GM18511 (cell line): ENCODE results near the gene NSD2.
"Not testable (repeated sequence)": the region's sequence is repeated elsewhere in the genome, so short reads cannot be mapped to it uniquely, and the experiment has no call there.

Source experiments
- ATAC-seq: cut with Tn5 transposase; IDR thresholded peaks from one replicate; pipeline ENCODE4 v1.9.1; 2021; ENCODE audit warnings: mild to moderate bottlenecking, moderate library complexity; ENCODE audit not compliant: unreplicated experiment

Gene NSD2

DNA sequence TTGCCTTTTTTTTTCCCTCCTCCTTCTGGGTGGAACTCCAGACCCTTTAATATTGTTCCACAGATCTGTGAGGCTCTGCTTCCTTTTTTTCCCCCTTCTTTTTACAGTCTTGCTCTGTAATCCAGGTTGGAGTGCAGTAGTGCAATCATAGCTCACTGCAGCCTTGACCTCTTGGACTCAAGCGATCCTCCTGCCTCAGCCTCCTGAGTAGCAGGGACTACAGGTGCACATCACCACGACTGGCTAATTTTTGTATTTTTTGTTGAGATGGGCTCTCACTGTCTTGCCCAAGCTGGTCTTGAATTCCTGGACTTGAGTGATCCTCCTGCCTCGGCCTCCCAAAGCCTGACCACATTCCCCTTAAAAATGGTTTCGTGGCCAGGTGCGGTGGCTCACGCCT, 26.8 kb downstream of the NSD2 start:
- no peak for ATAC-seq

DNA sequence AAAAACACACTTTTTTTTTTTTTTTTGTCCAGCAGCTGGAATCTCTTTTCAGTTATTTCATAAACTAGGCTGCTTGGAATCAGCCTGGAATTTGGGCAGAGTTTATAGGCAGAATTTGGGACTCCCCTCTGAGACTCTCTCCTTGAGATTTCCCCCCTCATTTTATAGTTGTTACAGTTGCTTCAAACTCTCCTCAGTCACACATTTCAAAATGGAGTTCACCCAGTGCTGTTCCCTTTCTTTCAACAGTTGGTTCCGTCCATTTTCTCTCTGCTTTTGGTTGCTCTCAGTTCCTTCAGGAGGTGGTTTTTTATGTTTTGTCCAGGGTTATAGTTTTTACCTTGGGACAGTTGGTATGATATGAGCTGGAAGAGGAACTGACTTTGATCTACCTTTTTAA, 27.5 kb downstream of the NSD2 start:
- ATAC-seq = peak; percentile 37

DNA sequence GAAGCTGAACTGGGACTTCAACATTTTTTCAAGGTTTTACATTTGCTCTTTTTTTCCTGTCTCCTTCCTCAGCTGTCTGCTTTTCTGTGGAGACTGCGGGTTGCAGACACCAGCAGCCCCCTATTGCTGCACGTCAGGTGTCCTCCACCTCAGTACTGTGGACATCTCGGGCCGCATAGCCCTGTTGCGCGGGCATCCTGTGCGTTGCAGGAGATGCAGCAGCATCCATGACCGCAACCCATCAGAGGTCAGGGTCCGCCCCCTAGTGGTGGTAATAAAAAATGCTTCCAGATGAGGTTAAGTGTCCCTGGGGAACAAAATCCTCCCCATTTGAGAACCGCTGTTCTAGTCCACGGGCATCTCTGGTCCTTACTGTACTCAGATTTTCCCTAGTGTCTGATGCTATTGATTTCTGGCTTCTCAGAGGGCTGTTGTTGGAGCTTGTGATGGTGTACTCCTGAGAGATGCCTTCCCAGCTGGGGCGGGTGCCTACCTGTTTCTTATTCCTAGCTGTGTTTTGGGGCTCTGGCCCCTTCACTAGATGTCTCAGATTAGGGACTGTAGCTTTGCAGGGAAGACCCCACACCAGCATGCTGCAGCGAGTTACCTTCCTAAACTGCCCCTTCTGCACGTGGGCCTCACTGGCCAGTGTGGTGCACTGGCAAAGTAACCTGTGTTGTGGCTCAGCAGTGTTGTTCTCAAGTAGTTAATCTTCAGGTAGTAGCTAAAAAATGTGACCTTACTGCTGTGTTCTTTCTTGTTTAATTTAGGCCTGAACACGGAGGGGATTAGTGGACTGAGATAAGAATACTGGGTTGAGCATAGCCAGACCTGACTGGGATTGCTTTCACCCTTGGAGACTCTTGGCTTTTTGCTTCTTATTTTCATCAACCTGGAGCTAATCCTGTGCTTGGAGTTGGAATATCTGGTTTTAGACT, 28.2 kb downstream of the NSD2 start:
- ATAC-seq = peak; percentile 86

DNA sequence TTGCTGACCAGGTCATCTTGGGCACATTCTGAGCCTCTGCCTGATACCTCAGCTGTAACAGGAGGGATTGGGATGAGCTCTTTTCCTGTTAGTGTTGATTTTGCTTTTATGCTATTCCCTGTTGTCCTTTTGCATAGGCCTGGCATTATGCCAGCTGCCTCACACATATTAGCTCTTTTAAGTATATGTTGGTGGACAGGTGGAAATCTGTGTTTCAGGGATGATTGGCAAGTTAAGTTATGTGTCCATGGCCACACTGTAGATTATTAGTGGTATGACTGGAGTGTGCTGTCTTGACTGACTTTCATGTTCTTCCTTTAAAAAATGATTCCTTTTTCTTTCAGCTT, 28.9 kb downstream of the NSD2 start:
- ATAC-seq = no peak

DNA sequence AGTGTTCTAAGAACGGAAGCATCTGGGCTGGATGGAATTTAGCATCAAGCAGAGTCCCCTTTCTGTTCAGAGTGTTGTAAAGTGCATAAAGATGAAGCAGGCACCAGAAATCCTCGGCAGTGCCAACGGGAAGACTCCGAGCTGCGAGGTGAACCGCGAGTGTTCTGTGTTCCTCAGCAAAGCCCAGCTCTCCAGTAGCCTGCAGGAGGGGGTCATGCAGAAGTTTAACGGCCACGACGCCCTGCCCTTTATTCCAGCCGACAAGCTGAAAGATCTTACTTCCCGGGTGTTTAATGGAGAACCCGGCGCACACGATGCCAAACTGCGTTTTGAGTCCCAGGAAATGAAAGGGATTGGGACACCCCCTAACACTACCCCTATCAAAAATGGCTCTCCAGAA, 29.4 kb downstream of the NSD2 start:
- no peak for ATAC-seq

DNA sequence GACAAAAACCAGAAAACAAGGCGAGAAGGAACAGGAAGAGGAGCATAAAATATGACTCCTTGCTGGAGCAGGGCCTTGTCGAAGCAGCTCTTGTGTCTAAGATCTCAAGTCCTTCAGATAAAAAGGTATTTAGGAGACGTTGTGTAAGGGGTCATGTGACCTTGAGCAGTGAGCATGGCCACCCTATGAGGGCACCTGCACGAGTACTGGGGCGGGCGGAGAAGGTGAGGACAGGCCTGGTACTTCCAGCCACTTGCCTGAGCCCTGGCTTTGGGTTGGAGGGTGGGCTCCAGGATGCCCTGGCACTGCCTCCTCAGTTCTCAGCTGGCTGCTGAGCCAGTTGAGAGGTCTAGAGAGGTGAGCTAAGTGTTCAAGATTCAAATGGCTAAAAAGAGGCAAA, 29.9 kb downstream of the NSD2 start:
- no peak for ATAC-seq

DNA sequence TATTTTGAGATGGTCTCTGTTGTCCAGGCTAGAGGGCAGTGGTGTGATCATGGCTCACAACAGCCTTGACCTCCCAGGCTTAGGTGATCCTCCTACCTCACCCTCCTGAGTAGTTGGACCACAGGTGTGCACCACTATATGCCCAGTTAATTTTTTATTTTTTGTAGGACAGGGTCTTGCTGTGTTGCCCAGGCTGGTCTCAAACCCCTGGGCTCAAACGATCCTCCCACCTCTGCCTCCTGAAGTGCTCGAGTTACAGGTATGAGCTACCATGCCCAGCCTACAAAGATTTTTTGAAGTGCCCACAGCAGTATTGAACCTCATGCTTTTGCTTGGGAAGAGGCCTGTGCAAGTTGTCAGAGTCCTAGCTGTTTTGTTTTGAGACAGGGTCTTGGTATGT, 31.1 kb downstream of the NSD2 start:
- no peak for ATAC-seq

DNA sequence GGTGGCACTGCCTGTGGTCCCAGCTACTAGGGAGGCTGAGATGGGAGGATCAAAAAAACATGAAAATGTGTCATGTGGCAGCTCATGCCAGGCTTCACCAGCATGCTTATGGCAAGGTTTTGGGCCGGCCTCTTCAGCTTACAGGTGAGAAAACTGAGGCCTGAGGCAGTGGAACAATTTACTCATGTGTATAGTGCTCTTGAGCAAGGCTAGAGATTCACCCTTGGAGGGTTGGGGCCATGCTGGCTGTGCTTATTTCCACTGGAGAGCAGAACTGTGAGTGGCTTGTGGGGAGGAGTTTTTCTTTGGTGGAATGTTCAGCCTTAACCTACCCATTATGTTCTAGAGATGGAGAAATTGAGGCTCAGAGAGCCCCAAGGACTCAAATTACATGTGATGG, 31.8 kb downstream of the NSD2 start:
- no peak for ATAC-seq

DNA sequence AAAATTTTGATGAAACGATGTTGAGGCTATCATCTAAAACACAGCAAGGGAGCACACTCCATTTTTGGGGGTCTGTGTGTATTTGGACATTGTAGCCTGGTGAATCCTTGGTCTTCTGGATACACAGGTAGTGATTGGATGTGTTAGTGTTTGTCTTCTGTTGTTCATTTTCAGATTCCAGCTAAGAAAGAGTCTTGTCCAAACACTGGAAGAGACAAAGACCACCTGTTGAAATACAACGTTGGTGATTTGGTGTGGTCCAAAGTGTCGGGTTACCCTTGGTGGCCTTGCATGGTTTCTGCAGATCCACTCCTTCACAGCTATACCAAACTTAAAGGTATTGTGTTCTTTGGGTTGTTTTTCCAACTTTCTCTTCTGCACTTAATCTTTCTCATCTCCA, 32.8 kb downstream of the NSD2 start:
- ATAC-seq = no peak

DNA sequence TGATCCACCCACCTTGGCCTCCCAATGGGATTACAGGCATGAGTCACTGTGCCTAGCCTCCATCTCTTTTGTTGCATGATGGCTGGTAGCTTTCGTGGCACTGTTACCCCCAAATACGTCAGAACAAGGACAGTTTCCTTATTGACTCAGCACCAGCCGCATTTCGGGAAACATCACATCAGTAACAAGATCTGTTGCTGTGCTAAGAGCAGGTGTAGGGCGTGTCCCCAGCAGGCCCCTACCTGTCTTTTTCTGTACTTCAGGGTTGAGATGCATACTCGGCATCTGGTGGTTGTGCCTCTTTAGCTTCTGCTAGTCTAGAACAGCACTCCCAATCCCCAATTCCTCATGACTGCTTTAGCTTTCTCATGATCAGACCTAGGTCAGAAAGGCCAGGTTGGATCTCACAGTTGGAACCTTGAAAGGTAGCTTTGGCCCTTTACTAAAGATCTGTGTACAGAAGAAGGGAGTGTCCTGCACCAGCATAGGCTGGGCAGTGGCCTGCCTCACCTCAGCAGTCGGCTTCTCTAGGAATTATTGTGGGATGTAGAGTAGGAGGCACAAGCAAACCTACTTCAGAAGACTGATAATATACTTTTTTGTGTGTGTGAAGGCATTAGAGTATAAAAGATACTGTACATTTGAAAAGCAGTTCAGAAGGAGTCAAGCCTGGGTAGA, 36.8 kb downstream of the NSD2 start:
- no peak for ATAC-seq

DNA sequence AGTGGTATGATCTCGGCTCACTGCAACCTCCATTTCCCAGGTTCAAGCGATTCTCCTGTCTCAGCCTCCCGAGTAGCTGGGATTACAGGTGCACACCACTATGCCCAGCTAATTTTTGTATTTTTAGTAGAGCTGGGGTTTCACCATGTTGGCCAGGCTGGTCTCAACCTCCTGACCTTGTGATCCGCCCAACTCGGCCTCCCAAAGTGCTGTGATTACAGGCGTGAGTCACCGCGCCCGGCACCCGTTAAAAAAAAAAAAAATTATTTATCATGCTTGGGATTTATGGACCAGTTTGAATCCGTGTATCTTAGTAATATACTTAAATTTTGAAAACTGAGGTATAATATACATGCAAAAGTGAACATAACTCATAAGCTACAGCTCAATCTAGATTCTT, 38.5 kb downstream of the NSD2 start:
- not testable (repeated sequence) for ATAC-seq

DNA sequence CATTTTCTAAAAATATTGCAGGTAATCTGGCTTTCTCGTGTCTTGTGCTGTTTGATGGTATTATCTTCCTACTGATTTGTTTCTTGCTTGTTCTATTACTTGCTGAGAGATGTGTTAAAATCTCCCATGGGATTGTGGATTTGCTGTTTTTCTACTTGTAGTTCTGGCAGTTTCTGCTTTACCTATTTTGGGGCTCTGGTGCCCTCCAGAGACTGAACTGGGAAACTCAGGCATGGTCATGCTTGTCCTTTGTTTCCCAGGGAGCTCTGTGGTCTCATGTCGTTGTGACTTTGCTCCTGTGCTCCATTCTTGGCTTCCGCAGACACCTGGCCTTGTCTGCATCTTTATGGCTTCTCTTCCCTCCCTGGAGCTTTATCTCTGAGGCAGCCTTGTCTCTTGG, 39.5 kb downstream of the NSD2 start:
- ATAC-seq = no peak

DNA sequence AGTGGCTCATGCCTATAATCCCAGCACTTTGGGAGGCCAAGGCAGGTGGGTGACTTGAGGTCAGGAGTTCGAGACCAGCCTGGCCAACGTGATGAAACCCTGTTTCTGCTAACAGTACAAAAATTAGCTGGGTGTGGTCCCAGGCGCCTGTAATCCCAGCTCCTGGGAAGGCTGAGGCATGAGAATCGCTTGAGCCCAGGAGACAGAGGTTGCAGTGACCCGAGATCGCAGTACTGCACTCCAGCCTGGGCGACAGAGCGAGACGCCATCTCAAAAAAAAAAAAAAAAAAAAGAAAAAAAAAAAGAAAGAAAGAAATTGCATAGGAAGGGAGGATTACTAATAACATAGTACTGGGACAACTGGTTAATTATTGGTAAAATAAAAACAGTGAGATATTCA, 40.1 kb downstream of the NSD2 start:
- not testable (repeated sequence) for ATAC-seq

DNA sequence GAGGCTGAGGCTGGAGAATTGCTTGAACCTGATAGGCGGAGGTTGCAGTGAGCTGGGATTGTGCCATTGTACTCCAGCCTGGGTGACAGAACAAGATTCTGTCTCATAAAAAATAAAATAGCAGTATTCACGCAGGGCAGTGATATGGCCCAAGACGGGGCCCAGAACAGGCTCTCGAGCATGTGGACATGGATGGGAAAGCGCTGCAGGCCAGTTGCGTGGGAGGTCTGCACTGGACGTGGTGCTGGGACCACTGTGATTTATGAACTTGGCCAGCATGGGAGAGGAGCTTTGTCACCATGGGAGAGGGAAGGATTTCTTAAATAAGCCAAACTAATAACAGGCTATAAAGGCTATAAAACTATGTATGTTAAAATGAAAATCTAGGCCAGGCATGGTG, 51.6 kb downstream of the NSD2 start:
- no peak for ATAC-seq

DNA sequence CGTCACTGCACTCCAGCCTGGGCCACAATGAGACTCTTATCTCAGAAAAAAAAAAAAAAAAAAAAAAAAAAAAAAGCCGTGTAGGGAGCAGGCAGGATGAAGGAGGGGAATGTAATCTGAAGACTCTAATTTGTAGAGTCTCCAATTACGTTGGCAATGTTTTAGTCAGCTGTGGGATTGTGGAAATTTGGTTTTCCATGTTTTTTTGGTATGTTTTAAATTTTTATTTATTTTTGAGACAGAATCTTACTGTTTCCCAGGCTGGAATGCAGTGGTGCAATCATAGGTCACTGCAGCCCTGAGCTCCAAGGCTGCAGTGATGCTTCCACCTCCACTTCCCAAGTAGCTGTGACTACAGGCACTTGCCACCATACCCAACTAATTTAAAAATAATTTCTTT, 56.5 kb downstream of the NSD2 start:
- ATAC-seq = no peak

DNA sequence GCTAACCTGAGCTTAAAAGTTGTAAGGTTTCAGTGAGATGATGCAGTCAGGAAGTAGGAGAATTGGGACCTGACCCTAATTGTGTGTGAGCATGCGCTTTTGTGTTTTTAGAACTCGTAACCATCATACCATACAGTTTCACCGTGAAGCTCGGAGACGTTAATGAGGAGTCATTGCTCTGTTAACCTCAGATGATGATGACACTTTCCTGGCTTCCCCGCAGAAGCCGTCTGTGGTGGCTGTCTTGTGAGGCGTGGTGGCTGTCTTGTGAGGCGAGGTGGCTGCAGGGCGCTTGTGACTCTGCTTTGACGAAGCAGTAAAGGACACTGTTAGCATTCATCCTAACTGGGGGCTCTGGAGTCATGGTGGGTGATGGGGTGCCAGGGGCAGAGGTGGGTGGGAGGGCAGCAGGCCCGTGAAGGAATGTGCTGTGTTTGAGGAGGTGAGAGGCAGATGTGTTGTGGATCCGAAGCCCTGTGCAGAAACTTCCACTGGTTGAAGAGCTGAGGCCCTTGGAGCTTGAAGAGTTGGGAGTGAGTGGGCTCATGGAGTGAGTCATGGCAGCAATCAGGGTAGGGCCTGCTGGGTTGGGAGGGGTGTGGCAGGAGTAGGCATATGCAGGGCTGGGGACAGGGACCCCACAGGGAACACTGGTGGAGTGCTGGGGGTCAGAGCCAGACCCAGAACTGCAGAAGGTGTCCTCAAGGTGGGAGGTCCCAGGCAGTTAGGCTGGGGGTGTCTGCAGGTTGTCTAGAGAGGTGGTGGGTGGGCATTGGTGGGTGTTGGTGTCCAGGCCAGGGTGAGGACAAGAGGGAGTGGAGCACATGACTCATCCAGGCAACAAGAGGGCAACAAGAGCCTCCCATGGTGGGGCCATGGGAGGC, 57.4 kb downstream of the NSD2 start:
- no peak for ATAC-seq

DNA sequence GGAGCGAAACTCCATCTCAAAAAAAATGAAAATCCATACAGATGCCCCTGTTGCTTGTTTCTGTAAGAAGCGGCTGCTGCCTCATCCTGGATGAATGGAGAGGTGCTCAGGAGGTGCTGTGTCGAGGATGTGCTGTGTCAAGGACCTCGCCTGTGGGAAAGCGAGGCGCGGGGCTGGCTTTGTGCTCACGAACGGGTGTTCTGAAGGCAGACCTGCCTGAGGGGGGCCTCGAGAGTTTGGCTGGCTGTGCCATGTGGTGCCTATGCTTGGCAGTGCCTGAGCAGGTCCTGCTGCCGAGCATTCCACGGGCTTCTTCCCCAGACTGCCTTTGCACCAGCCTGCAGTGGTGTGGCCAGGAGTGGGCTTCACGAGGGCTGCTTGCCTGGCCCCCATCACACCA, 61.5 kb downstream of the NSD2 start:
- ATAC-seq = no peak

DNA sequence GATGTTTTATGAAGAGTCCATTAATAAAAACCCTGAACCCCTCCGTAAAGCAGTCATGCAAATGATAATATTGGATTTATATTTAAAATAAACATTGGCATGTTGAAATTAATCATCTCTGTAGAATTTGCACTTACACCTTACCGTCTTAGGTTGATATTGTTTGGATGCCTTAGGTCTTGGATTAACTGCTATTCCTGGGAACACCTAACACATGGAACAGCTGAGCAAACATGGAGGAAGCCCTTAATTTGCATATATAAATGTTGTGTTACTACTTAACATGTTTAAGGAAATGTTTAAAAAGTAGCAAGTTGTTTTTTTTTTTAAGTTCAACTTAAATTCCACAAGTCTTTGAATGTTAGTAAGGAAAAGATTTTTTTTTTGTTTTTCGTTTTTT, 62.5 kb downstream of the NSD2 start:
- ATAC-seq = no peak

DNA sequence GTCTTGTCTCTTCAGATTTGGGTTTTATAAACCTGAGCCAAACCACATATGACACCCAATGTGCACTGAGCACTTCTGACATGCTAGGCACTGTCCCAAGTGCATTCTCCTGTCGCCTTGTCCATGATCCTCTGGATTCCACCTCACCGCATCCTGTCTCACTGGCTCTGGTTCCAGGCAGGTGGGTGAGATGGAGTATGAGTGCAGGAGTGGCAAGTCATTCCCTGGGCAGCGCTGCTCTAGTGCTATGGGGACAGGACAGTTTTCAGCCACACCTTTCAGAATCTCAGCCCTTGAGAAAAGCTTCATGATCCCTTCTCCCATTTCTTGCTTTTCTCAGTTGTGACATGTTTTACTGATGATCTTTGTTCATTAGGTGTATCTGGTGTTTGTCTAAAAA, 66.4 kb downstream of the NSD2 start:
- no peak for ATAC-seq

DNA sequence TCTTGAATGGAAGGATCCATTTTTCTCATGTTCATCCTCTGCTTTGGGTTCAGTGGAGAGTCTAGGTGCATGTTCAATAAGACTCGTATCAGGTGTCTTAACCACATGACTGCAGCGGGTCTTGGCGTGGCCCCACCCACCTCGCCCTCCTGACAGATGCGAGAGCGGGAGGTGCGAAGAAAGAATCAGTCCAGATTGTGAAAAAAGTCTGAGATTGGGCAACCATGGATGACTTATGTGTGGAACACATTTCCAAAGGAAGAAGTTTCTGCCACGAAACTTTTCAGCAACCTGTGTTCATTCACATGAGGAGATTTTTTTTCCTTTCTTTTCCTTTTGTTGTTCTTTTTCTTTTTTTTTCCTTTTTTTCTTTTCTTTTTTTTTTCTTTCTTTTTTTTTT, 66.8 kb downstream of the NSD2 start:
- no peak for ATAC-seq

DNA sequence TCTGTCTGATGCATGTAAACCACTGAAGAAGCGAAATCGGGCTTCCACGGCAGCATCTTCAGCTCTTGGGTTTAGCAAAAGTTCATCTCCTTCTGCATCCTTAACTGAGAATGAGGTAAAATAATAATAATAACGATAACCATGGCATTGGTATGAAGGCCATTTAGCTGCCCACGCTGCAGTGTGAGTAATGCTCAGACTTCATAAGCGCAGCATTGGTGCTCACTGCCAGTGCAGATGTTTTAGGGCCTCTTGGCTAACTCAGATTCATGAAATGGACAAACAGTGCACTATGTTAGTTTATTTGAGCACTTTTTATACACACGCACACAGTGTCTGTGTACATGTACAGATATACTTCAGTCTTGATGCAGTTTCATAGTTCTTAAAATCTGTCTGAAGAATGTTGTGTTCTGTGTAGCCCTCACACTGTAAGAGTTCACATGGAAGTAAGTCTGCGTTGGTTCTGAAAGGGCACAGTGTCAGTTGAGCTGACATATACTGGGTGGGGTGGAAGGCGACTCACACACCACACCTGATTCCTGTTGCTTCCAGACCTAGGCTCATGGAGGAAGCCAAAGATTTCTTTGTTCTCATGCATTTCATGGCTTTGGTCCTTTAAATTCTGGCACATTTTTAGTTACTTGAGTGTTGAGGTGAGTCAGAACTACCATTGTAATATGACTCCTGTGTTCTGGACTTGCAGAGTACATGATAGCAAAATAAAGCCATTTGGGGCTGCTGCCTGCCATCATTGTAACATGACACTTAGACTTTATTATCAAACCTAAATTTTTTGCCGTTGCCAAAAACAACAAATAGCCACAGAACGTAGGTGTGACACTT, 68.7 kb downstream of the NSD2 start:
- ATAC-seq = no peak
